Activated CD8-positive, alpha-beta memory T cell treated with anti-CD3 and anti-CD28 coated beads, Interleukin-2, amount 10 ng/mL, durations not matched to agents 7 days and 5 days (primary cell): ENCODE data around the gene MOGAT1. TPM values are rescaled to one million over a fixed set of nuclear protein-coding genes. Genes with fewer than 3 reads are reported as not detected.

Experiments used
- ATAC-seq: fragments of 150-1000 bp; cut with Tn5 transposase; one replicate; pipeline ENCODE4 v1.10.0; 2021; ENCODE audit warnings: moderate library complexity
- CTCF ChIA-PET: fragments of 350-600 bp; sonication (Branson Sonifier 250); formaldehyde crosslinking; loops from one replicate; lab custom pipeline; 2021; ENCODE audit warnings: antibody characterized with exemption; lab: Charles Lee
- DNase-seq: peaks from one replicate; pipeline ENCODE4 v3.0.0-alpha.2; 2020
- H3K27ac Mint-ChIP-seq: one replicate; pipeline ENCODE4 v1.8.0; 2021; ENCODE audit warnings: mild to moderate bottlenecking, mixed read lengths
- H3K27me3 Mint-ChIP-seq: one replicate; pipeline ENCODE4 v1.8.0; 2021; ENCODE audit warnings: mixed read lengths
- H3K36me3 Mint-ChIP-seq: one replicate; pipeline ENCODE4 v1.8.0; 2021; ENCODE audit warnings: mild to moderate bottlenecking, mixed read lengths
- H3K4me1 Mint-ChIP-seq: one replicate; pipeline ENCODE4 v1.8.0; 2021; ENCODE audit warnings: mixed read lengths
- H3K4me3 Mint-ChIP-seq: one replicate; pipeline ENCODE4 v1.8.0; 2021; ENCODE audit warnings: mild to moderate bottlenecking, moderate library complexity, mixed read lengths
- H3K9me3 Mint-ChIP-seq: one replicate; pipeline ENCODE4 v1.8.0; 2022; ENCODE audit warnings: low read depth, mixed read lengths
- total RNA-seq, 2 experiments: library from RNA; stranded (reverse); gene quantifications; one replicate each; pipeline ENCODE4 v1.2.3, GENCODE V29; 2021

Gene MOGAT1, protein sequence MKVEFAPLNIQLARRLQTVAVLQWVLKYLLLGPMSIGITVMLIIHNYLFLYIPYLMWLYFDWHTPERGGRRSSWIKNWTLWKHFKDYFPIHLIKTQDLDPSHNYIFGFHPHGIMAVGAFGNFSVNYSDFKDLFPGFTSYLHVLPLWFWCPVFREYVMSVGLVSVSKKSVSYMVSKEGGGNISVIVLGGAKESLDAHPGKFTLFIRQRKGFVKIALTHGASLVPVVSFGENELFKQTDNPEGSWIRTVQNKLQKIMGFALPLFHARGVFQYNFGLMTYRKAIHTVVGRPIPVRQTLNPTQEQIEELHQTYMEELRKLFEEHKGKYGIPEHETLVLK
- total RNA-seq: not detected

DNA sequence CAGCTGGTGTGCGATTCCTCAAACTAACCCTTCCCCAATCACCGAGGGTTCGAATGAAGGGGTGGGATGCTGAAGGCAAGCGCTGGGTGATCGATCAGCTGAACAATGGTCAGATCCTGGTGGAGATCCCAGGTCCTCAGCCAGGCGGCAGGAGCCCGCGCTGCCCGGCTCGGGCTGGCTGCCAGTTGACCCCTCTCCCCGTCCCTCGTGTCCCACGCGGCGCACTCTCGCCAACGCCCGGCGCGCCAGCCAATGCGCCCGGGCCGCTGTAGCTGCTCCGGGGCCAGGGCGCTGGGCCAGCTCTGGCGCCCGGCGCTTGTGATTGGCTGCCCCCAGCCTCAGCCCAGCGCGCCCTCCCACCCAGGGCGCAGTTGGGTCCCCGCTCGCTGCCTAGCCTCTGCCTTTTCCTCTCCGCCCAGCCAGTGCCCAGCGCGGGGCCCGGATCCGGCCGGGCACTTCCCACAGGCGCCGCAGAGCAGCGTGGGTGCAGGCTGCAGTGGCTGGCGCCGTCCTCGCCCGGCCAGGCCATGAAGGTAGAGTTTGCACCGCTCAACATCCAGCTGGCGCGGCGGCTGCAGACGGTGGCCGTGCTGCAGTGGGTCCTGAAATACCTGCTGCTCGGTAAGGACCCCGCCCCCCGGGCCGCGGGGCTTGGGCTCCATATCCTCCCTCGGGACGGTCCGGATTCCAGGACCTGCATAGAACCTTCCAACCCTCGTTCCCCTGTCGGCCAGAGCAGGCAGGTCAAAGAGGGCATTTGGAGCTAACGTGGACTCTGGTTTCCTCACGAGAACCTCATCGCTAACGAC lies at the start of gene MOGAT1:
Gene MOGAT1 (plus strand): TSS at position 400 of the 809 bp plus-strand sequence. CDS start 128 bp downstream, at position 528.
- H3K27ac Mint-ChIP-seq: no peak within 1 kb of the TSS
- peaks cover 71% of the 10 kb centered on the region for H3K27me3 Mint-ChIP-seq
- no peaks in the 10 kb centered on the region for H3K9me3 Mint-ChIP-seq
- no peaks in the 10 kb centered on the region for H3K36me3 Mint-ChIP-seq
- CTCF ChIA-PET: interaction anchor here (0.8 to 1.2 kb wide), 2 partner anchors 19 to 129 kb away, joined by 3 to 7 read pairs; no protein-coding TSS in a partner anchor
- ATAC-seq: peak; percentile 55
- peak within 1 kb of the TSS; percentile 9 for H3K4me3 Mint-ChIP-seq
- no peak for DNase-seq
- peaks cover 7% of the 10 kb centered on the region for H3K4me1 Mint-ChIP-seq

DNA sequence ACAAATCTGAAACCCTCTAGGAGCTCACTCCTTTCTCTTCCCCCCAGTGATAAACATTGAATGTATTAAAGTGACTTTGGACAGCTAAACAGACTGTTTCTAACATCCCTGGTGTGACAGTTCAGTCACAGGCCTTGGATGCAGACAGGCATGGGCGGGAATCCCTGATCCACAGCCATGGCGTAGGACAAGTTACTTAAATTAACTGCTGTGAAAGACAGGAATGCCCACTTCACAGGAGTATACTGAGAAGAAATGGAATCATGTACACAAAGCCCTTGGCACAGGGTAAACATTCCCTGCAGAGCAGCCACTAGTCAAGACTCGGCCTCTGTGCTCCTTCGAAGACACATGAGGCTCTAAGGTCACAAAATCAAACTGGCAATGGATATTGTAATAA lies 49.6 kb upstream of the MOGAT1 start:
- no peak overlapping the region for H3K27ac Mint-ChIP-seq
- DNase-seq (no peak), ATAC-seq (no peak)
- H3K4me1 Mint-ChIP-seq: no peaks in the 10 kb centered on the region
- H3K36me3 Mint-ChIP-seq: peaks cover 32% of the 10 kb centered on the region
- H3K9me3 Mint-ChIP-seq: no peaks in the 10 kb centered on the region
- CTCF ChIA-PET: no interaction called here
- no peaks in the 10 kb centered on the region for H3K27me3 Mint-ChIP-seq
- H3K4me3 Mint-ChIP-seq: no peak overlapping the region

DNA sequence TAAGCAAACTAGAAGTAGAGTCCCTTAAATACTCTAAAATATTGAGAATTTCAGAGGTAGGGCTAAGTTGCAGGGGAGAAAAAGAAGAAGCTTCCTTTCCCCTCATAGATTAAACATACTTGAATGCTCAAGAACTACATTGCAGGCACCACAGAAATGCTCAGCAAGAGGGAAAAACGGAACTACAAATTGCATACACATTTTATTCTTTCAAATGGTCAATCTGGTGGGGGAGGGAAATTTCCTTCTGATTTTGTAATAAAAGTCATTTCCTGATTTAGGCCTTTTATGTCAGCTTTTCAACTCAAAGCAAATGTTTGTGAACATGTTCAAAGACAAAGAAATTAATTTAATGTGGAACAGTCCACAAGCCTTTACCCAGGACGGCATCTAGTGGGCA lies 48.5 kb upstream of the MOGAT1 start:
- Mint-ChIP-seq H3K36me3 (peaks cover 38% of the 10 kb centered on the region), H3K4me3 (no peak overlapping the region), H3K9me3 (no peaks in the 10 kb centered on the region), H3K27ac (no peak overlapping the region), H3K27me3 (no peaks in the 10 kb centered on the region), H3K4me1 (no peaks in the 10 kb centered on the region)
- DNase-seq: no peak
- CTCF ChIA-PET: interaction anchor here (1.0 kb wide), 1 partner anchor 8 kb away, joined by 4 read pairs; no protein-coding TSS in a partner anchor
- no peak for ATAC-seq

DNA sequence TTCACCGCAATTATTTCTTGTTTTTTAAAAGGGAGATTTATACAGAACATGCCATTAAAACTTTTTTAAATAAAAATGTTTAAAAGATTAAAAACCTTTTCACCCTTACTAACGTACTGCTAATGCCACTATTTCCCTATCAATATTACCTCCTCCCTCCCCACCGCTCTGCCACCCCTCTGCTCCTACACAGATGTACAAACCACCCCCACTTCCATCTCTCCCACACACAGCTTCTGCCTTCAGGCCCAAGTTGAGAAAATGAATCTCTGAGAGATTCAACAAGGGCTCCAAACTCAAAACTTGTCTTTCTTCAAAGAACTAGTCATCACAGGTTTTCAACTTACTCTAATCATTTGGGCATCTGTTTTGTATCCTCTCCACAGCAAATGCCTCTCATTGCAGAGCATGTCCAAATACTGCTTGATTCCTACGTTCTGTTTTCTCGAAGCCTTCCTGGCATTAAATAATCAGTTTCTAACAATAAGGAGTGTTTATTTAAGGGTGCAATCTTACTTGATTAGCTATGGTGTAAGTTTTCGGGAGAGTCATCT lies 47.6 kb upstream of the MOGAT1 start:
- no peak for ATAC-seq
- no peaks in the 10 kb centered on the region for H3K9me3 Mint-ChIP-seq
- H3K27ac Mint-ChIP-seq: no peak overlapping the region
- DNase-seq: no peak
- H3K4me3 Mint-ChIP-seq: no peak overlapping the region
- CTCF ChIA-PET: interaction anchor here (1.0 to 1.1 kb wide), 2 partner anchors 9 to 14 kb away, joined by 3 to 4 read pairs; no protein-coding TSS in a partner anchor
- H3K27me3 Mint-ChIP-seq: no peaks in the 10 kb centered on the region
- peaks cover 37% of the 10 kb centered on the region for H3K36me3 Mint-ChIP-seq
- H3K4me1 Mint-ChIP-seq: no peaks in the 10 kb centered on the region

DNA sequence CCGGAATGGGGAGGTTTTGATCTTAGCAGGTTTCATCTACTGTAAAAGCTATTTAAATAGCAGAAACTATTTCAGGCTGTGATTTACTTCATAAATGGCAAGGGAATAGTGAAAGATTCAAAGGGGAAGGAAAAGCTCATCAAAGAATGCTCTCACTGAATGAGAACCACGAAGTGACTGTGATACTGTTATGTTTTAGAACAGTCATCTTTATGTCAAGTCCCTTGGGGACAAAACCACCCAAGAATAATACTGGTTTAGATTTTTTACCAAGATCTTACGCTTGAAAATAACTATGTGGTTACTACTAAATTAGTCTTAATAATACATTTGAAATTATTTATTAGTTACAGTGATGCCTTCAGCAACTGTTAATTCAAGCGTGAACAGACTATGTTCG lies 43.7 kb upstream of the MOGAT1 start:
- ATAC-seq: no peak
- CTCF ChIA-PET: no interaction called here
- Mint-ChIP-seq H3K9me3 (no peaks in the 10 kb centered on the region), H3K27me3 (no peaks in the 10 kb centered on the region), H3K4me3 (no peak overlapping the region), H3K4me1 (no peaks in the 10 kb centered on the region), H3K36me3 (peaks cover 47% of the 10 kb centered on the region), H3K27ac (no peak overlapping the region)
- no peak for DNase-seq

DNA sequence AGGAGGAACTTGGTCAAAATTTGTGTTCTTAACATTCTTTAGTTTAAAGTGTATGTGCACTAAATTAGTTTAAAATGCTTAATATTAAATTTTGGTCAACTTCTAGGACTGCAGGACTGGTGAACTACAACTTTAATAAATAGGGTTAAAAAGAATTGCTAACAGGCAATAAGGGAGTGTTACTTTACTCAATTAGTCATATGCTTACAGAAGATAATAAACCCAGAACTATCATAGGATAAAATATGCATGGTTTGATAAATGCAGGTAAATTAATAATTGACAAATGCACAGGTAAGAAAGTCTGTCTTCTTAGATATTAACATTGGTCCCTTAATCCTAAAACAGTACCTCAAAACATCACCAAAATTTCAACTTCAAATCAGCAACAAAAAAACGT lies 36.2 kb upstream of the MOGAT1 start:
- Mint-ChIP-seq H3K36me3 (peaks cover 55% of the 10 kb centered on the region), H3K4me3 (no peak overlapping the region), H3K27me3 (no peaks in the 10 kb centered on the region), H3K9me3 (no peaks in the 10 kb centered on the region), H3K4me1 (peaks cover 13% of the 10 kb centered on the region), H3K27ac (no peak overlapping the region)
- ATAC-seq: no peak
- CTCF ChIA-PET: no interaction called here
- DNase-seq: no peak

DNA sequence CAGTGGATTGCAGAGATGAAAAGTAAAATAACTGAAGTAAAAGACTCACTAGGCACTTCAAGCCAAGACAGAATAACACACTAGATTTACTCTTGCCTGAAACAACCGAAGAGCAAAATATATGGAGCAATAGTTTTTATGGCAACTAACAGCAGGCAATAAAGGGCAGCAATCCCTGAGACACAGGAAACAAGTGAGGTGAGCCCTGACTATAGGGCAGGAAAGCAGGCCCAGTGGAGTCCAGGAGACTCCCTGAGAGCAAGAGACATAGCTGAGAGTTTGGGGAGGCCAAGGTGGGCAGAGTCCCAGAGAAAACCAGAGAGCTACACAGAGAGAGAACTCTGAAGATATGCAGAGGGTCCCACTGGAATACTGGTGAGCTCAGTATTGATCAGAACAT lies 34.4 kb upstream of the MOGAT1 start:
- no peak overlapping the region for H3K27ac Mint-ChIP-seq
- peaks cover 55% of the 10 kb centered on the region for H3K36me3 Mint-ChIP-seq

DNA sequence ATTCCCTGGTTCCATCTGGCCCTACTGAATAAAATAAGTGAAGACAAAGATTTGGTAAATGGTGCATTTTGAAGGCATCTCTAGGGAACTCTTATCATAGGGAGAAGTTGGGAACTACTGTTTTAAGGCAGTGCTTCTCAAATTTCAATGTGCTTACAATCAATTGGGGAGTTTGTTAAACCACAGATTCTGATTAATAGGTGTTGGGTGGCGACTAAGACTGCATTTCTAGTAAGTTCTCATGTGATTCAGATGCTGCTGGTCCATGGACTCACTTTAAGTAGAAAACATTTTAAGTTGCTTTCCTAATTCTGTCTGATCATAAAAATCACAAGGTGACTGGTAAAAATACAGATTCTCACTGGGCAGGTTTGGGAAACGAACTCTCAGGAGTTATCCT lies 30.1 kb upstream of the MOGAT1 start:
- no peak for ATAC-seq
- CTCF ChIA-PET: interaction anchor here (0.6 kb wide), 1 partner anchor 11 kb away, joined by 3 read pairs; no protein-coding TSS in a partner anchor
- H3K4me3 Mint-ChIP-seq: no peak overlapping the region
- no peak overlapping the region for H3K27ac Mint-ChIP-seq
- no peak for DNase-seq
- no peaks in the 10 kb centered on the region for H3K27me3 Mint-ChIP-seq
- H3K36me3 Mint-ChIP-seq: peaks cover 52% of the 10 kb centered on the region
- H3K4me1 Mint-ChIP-seq: peaks cover 14% of the 10 kb centered on the region
- H3K9me3 Mint-ChIP-seq: no peaks in the 10 kb centered on the region

More for the DNA sequence above, 34.4 kb upstream of the MOGAT1 start:
- Mint-ChIP-seq H3K27me3 (no peaks in the 10 kb centered on the region), H3K9me3 (no peaks in the 10 kb centered on the region), H3K4me3 (no peak overlapping the region), H3K4me1 (peaks cover 13% of the 10 kb centered on the region)
- CTCF ChIA-PET: no interaction called here
- ATAC-seq: no peak
- DNase-seq: no peak

DNA sequence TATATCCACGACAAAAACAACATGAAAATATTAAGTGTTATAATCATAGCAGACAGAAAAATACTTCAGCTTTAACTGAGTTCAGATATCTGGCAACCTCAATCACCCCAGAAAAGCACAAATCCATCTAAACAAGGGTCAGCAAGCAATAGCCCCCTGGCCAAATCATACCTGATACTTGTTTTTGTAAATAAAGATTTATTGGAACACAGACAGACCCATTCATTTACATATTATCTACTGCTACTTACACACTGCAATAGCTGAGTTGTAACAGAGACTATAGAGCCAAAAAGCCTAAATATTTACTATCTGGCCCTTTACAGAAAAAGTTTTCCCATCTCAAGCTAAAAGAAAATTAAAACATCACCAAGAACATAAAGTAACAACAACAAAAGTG lies 28.3 kb upstream of the MOGAT1 start:
- CTCF ChIA-PET: interaction anchor here (1.3 kb wide), 2 partner anchors 11 to 28 kb away, joined by 3 to 5 read pairs; no protein-coding TSS in a partner anchor
- Mint-ChIP-seq H3K4me3 (no peak overlapping the region), H3K36me3 (peaks cover 43% of the 10 kb centered on the region), H3K4me1 (peaks cover 10% of the 10 kb centered on the region), H3K9me3 (no peaks in the 10 kb centered on the region), H3K27ac (no peak overlapping the region), H3K27me3 (no peaks in the 10 kb centered on the region)
- ATAC-seq (no peak), DNase-seq (no peak)

DNA sequence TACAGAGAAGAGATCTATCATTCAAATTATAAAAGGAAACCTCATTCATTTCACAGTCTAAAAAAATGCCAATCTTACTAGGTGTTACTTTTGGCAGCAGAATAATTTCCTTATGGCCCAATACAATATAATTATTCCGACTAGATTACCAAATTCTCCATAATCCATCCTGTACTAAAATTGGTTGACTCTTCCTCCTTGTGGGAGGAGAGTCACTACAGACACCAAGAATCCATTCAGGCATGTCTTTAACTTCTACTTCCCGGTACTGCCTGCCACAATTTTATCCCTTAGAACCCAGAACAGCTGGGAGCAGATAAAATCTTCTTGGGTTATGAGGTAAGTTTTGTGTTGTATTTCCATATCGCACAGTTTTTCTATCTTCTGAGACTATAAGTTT lies 25.4 kb upstream of the MOGAT1 start:
- CTCF ChIA-PET: no interaction called here
- Mint-ChIP-seq H3K27me3 (no peaks in the 10 kb centered on the region), H3K27ac (no peak overlapping the region), H3K4me3 (no peak overlapping the region), H3K36me3 (peaks cover 40% of the 10 kb centered on the region), H3K4me1 (peaks cover 16% of the 10 kb centered on the region), H3K9me3 (no peaks in the 10 kb centered on the region)
- ATAC-seq: no peak
- DNase-seq: no peak

DNA sequence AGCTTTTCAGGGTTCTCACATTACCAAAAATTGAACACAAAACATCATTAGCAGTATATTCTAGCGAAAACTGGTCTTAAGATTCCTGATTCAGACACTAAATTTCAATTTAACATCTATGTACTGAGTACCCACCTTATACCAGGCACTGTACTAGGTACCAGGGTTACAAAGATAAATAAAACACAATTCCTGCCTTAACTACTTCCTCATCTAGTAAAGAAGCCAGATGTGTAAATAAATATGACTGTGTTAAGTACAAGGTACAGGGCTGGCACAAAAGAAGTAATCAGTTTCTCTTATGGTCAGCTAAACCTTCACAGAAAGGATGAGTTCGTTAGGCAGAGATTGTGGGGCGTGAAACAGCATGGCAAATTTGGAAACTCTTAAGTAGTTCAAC lies 21.7 kb upstream of the MOGAT1 start:
- CTCF ChIA-PET: no interaction called here
- Mint-ChIP-seq H3K9me3 (no peaks in the 10 kb centered on the region), H3K36me3 (peaks cover 24% of the 10 kb centered on the region)

DNA sequence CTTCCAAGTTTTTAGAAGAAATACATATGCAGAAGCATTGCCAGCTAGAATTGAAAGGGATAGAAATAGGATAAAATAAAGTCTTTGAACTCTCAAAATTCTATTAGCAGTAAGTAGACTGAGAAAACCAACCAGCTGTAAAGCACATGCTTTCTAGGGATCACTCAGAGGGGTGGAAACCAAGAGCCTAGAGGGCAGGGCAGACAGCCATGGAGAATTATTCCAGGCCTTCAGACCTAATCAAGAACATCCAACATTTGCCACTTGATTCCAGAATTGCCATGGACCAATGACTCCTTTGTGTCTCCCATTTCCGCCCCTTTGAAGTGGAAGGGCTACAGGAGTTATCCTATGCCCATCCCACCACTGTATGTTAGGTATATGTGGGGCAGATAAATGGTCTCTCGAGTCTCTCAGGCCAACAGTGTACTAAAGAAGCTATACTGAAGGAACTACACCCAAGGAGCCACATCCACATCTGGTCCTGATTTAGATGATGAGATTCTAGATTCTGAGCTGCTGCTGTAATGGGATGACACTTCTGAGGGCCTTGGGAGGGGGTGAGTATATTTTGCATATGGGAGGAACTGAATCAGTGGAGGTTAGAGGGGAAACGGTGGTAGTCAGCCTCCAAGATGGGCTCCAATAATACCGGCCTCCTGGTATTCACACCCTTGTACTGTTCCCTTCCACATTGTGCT lies 19.6 kb upstream of the MOGAT1 start:
- ATAC-seq (no peak), DNase-seq (no peak)
- CTCF ChIA-PET: interaction anchor here (1.1 to 1.4 kb wide), 2 partner anchors 11 to 38 kb away, joined by 3 read pairs; no protein-coding TSS in a partner anchor
- H3K4me3 Mint-ChIP-seq: no peak overlapping the region
- H3K27me3 Mint-ChIP-seq: no peaks in the 10 kb centered on the region
- H3K4me1 Mint-ChIP-seq: peaks cover 40% of the 10 kb centered on the region
- H3K36me3 Mint-ChIP-seq: peaks cover 12% of the 10 kb centered on the region
- H3K27ac Mint-ChIP-seq: no peak overlapping the region
- no peaks in the 10 kb centered on the region for H3K9me3 Mint-ChIP-seq

More for the DNA sequence above, 21.7 kb upstream of the MOGAT1 start:
- DNase-seq: no peak
- Mint-ChIP-seq H3K27me3 (no peaks in the 10 kb centered on the region), H3K4me1 (peaks cover 35% of the 10 kb centered on the region), H3K27ac (no peak overlapping the region), H3K4me3 (no peak overlapping the region)
- no peak for ATAC-seq
